HL-60 (cell line): ENCODE measurements around the gene GPAT2.

Experiments used
- CTCF ChIP-seq: IDR thresholded peaks from one replicate; pipeline ENCODE4 v1.5.1; 2011; ENCODE audit warnings: low read length, control low read depth, inconsistent platforms; ENCODE audit not compliant: insufficient read depth
- POLR2AphosphoS5 ChIP-seq: IDR thresholded peaks from 2 replicates; pipeline ENCODE4 v1.6.1; 2012; ENCODE audit warnings: low read depth
- REST ChIP-seq: IDR thresholded peaks from 2 replicates; pipeline ENCODE4 v1.6.1; 2012; ENCODE audit warnings: low read depth; ENCODE audit not compliant: insufficient replicate concordance

- no peak for TF ChIP-seq CTCF
- no peak for TF ChIP-seq POLR2AphosphoS5
- TF ChIP-seq REST, result no peak
Measured at GRCh38 chr2:96075199-96075771, 40.6 kb upstream of the GPAT2 start.
